CD14-positive monocyte (primary cell): ENCODE data around the gene SETX. TPM values are rescaled to one million over a fixed set of nuclear protein-coding genes. Genes with fewer than 3 reads are reported as not detected.

Experiments
- DNase-seq, 3 donors: peaks; one replicate each; pipeline ENCODE4 v3.0.0-alpha.2; 2011 to 2022
- H2AFZ ChIP-seq: 2 replicates; pipeline ENCODE4 v1.6.0; 2012; ENCODE audit warnings: mild to moderate bottlenecking, low read depth, low read length, inconsistent platforms; ENCODE audit not compliant: insufficient read depth, poor library complexity, severe bottlenecking
- H3K27ac ChIP-seq, 2 donors: 1 replicate in 1 of 2; 2 replicates in 1 of 2; pipeline ENCODE4 v1.5.1; 2012 to 2013; ENCODE audit warnings: low read length in 2 of 2, control low read depth in 1 of 2, inconsistent platforms in 1 of 2, low read depth in 1 of 2, mild to moderate bottlenecking in 1 of 2
- H3K27me3 ChIP-seq, 2 donors: one replicate each; pipeline versions ENCODE4 v1.6.0 to v1.6.1; 2011 to 2013; ENCODE audit warnings: low read length in 2 of 2; ENCODE audit not compliant: control insufficient read depth in 2 of 2, insufficient read depth in 2 of 2
- H3K36me3 ChIP-seq, 2 donors: replicated peaks in 1 of 2; 1 replicate in 1 of 2; 2 replicates in 1 of 2; pipeline versions ENCODE4 v1.5.1 to v1.6.1; 2012 to 2013; ENCODE audit warnings: low read length in 2 of 2, control low read depth in 1 of 2, inconsistent platforms in 1 of 2, mild to moderate bottlenecking in 1 of 2; ENCODE audit not compliant: insufficient read depth in 2 of 2, control insufficient read depth in 1 of 2
- H3K4me1 ChIP-seq, 2 donors: 1 replicate in 1 of 2; 2 replicates in 1 of 2; pipeline versions ENCODE4 v1.5.1 to v1.6.1; 2012 to 2013; ENCODE audit warnings: low read length in 2 of 2, control low read depth in 1 of 2, inconsistent platforms in 1 of 2, mild to moderate bottlenecking in 1 of 2, moderate library complexity in 1 of 2; ENCODE audit not compliant: insufficient read depth in 2 of 2, control insufficient read depth in 1 of 2
- H3K4me2 ChIP-seq: replicated peaks from 2 replicates; pipeline ENCODE3; 2012; ENCODE audit warnings: low read length, moderate library complexity, mild to moderate bottlenecking; ENCODE audit not compliant: poor library complexity, severe bottlenecking; ENCODE audit errors: extremely low read depth
- H3K4me3 ChIP-seq, 3 experiments: fragments of 200-600 bp in 1 of 3; sonication (generic) in 1 of 3; replicated peaks in 1 of 3; 1 replicate in 2 of 3; 2 replicates in 1 of 3; pipeline ENCODE4 v1.5.1; 2011 to 2013; ENCODE audit warnings: low read length in 3 of 3, mild to moderate bottlenecking in 3 of 3, control low read depth in 2 of 3, low read depth in 2 of 3, inconsistent platforms in 1 of 3, moderate library complexity in 1 of 3
- H3K79me2 ChIP-seq: 2 replicates; pipeline ENCODE4 v1.6.0; 2012; ENCODE audit warnings: mild to moderate bottlenecking, control low read depth, inconsistent platforms, low read length, moderate library complexity; ENCODE audit not compliant: insufficient read depth
- H3K9ac ChIP-seq: 2 replicates; pipeline ENCODE4 v1.6.0; 2017; ENCODE audit warnings: low read length, mild to moderate bottlenecking; ENCODE audit not compliant: insufficient read depth, poor library complexity, severe bottlenecking
- H3K9me3 ChIP-seq, 2 donors: replicated peaks in 1 of 2; 1 replicate in 1 of 2; 2 replicates in 1 of 2; pipeline versions ENCODE4 v1.5.1 to v1.6.1; 2012 to 2013; ENCODE audit warnings: low read length in 2 of 2, control low read depth in 1 of 2; ENCODE audit not compliant: control insufficient read depth in 1 of 2, insufficient read depth in 1 of 2
- H4K20me1 ChIP-seq: 2 replicates; pipeline ENCODE4 v1.6.0; 2012; ENCODE audit warnings: mild to moderate bottlenecking, low read length, control low read depth, moderate library complexity; ENCODE audit not compliant: insufficient read depth
- H3K27ac Mint-ChIP-seq, 7 donors: one replicate each; pipeline ENCODE4 v1.8.0; 2020; ENCODE audit warnings: mild to moderate bottlenecking in 7 of 7, mixed read lengths in 7 of 7, moderate library complexity in 6 of 7, inconsistent platforms in 2 of 7
- H3K27me3 Mint-ChIP-seq, 3 donors: one replicate each; pipeline ENCODE4 v1.8.0; 2021 to 2022; ENCODE audit warnings: low read depth in 3 of 3, mild to moderate bottlenecking in 3 of 3, mixed read lengths in 3 of 3, moderate library complexity in 3 of 3, inconsistent platforms in 1 of 3
- H3K36me3 Mint-ChIP-seq, 2 donors: one replicate each; pipeline ENCODE4 v1.8.0; 2020; ENCODE audit warnings: mixed read lengths in 2 of 2, inconsistent platforms in 1 of 2, mild to moderate bottlenecking in 1 of 2
- H3K4me1 Mint-ChIP-seq: one replicate; pipeline ENCODE4 v1.8.0; 2020; ENCODE audit warnings: mild to moderate bottlenecking, mixed read lengths
- H3K4me3 Mint-ChIP-seq, 2 donors: one replicate each; pipeline ENCODE4 v1.8.0; 2020; ENCODE audit warnings: mild to moderate bottlenecking in 2 of 2, mixed read lengths in 2 of 2, moderate library complexity in 1 of 2
- H3K9me3 Mint-ChIP-seq, 7 donors: one replicate each; pipeline ENCODE4 v1.8.0; 2020 to 2022; ENCODE audit warnings: mixed read lengths in 7 of 7, mild to moderate bottlenecking in 6 of 7, moderate library complexity in 6 of 7, inconsistent platforms in 2 of 7
- WGBS: methylation state at CpG from one replicate; pipeline ENCODE4 v1.1.5; 2013; ENCODE audit warnings: missing lambda C conversion rate; ENCODE audit not compliant: insufficient coverage; 5-methylcytosine and 5-hydroxymethylcytosine counted together
- intact Hi-C, 2 donors: fragments of 100-400 bp; cut with micrococcal nuclease; formaldehyde crosslinking; loops; one replicate each; pipeline versions ENCODE4 v1.15.0 to v1.15.1; 2023
- polyA plus RNA-seq, 3 donors: library from polyadenylated mRNA; depleted of rRNA in 1 of 3; unstranded in 2 of 3; stranded (reverse) in 1 of 3; fragments of 300-500 nt in 2 of 3; fragments of >200 nt in 1 of 3; fragmentation: Illumina TruSeq in 2 of 3; gene quantifications; 1 replicate in 2 of 3; 2 replicates in 1 of 3; pipeline ENCODE4 v1.2.3, GENCODE V29; 2012 to 2021
- TF ChIP-seq, protein P1 (sequence below): fragments of 200-600 bp; IDR thresholded peaks from one replicate; pipeline ENCODE4 v1.8.0; 2022; ENCODE audit warnings: antibody characterized with exemption, mild to moderate bottlenecking

The SETX gene
- polyA plus RNA-seq, 3 donors: 18.4 to 31.7 (median 24.2) TPM

DNA sequence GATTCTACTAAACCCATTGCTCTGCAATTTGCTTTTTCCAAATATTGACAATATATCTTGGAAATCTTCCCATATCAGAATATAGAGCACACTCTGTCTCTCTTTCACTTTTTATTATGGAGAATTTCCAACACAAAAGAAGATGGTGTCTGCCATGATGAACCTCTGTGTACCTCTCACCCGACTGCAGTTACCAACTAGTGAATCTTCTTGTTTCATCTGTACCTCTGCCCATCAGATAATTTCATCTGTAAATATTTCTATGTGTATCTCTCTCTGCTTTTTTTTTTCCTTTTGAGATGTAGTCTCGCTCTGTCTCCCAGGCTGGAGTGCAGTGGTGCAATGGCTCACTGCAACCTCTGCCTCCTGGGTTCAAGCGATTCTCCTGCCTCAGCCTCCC, 130.1 kb downstream of the SETX start:
- peak overlapping the region in 1 of 2 donors; percentile 15 for H3K4me3 Mint-ChIP-seq
- H3K9me3 ChIP-seq: no peaks in the 10 kb centered on the region
- no peaks in the 10 kb centered on the region for H3K9me3 Mint-ChIP-seq
- no peak overlapping the region for H3K4me3 ChIP-seq
- H3K4me2 ChIP-seq: no peak overlapping the region
- H3K27me3 Mint-ChIP-seq: peaks cover 4 to 7% (median 6%) of the 10 kb centered on the region in 3 donors
- TF ChIP-seq, protein P1, sequence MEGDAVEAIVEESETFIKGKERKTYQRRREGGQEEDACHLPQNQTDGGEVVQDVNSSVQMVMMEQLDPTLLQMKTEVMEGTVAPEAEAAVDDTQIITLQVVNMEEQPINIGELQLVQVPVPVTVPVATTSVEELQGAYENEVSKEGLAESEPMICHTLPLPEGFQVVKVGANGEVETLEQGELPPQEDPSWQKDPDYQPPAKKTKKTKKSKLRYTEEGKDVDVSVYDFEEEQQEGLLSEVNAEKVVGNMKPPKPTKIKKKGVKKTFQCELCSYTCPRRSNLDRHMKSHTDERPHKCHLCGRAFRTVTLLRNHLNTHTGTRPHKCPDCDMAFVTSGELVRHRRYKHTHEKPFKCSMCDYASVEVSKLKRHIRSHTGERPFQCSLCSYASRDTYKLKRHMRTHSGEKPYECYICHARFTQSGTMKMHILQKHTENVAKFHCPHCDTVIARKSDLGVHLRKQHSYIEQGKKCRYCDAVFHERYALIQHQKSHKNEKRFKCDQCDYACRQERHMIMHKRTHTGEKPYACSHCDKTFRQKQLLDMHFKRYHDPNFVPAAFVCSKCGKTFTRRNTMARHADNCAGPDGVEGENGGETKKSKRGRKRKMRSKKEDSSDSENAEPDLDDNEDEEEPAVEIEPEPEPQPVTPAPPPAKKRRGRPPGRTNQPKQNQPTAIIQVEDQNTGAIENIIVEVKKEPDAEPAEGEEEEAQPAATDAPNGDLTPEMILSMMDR: no peak
- H3K79me2 ChIP-seq: no peaks in the 10 kb centered on the region
- no peaks in the 10 kb centered on the region for H3K36me3 Mint-ChIP-seq
- intact Hi-C loops: no loop called here
- H3K27ac Mint-ChIP-seq: peak overlapping the region in 6 of 7 donors; percentile 61 to 97 (median 94)
- peaks cover 51% of the 10 kb centered on the region for H3K4me1 Mint-ChIP-seq
- DNase-seq: no peak
- H2AFZ ChIP-seq: no peak overlapping the region
- peak overlapping the region in 1 of 2 donors; percentile 89 for H3K27ac ChIP-seq
- H3K4me1 ChIP-seq: peaks cover 53 to 55% of the 10 kb centered on the region in 2 donors
- no peaks in the 10 kb centered on the region for H3K36me3 ChIP-seq
- H3K27me3 ChIP-seq: no peaks in the 10 kb centered on the region
- no CpG with 5 or more reads among the region's 3 CpGs for WGBS
- H3K9ac ChIP-seq: no peak overlapping the region
- H4K20me1 ChIP-seq: no peaks in the 10 kb centered on the region

DNA sequence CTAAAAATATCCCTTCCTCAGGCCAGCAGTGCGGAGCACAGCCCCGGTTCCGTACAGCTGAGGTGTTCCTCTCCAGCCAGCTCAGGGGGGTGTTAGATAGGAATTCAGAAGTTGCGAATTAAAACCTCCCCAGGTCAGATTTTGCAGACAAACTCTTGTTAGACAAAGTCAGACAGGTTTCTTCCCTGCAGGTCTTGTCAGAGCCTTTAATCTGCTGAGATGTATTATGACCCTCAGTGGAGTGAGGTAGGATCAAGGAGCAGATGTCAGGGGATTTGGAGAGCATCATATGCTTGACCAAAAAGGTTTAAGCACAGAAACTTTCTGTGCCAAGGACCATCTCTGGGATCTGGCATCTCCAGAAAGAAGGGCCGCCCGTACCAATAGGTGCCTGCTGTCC, 132.8 kb downstream of the SETX start:
- no peak overlapping the region for H2AFZ ChIP-seq
- H3K4me3 ChIP-seq: no peak overlapping the region
- no peak for DNase-seq
- no peaks in the 10 kb centered on the region for H3K36me3 ChIP-seq
- WGBS: 86% methylated on average over 2 of the region's 6 CpGs
- H3K27me3 Mint-ChIP-seq: peaks cover 1 to 3% (median 3%) of the 10 kb centered on the region in 3 donors
- no peaks in the 10 kb centered on the region for H4K20me1 ChIP-seq
- peaks cover 78 to 82% of the 10 kb centered on the region in 2 donors for H3K4me1 ChIP-seq
- H3K36me3 Mint-ChIP-seq: no peaks in the 10 kb centered on the region
- H3K27me3 ChIP-seq: no peaks in the 10 kb centered on the region
- peaks cover 77% of the 10 kb centered on the region for H3K4me1 Mint-ChIP-seq
- no peak overlapping the region for H3K4me3 Mint-ChIP-seq
- H3K4me2 ChIP-seq: no peak overlapping the region
- H3K27ac ChIP-seq: no peak overlapping the region
- no peaks in the 10 kb centered on the region for H3K79me2 ChIP-seq
- intact Hi-C loops: no loop called here
- peaks cover 0 to 4% (median 0%) of the 10 kb centered on the region in 7 donors for H3K9me3 Mint-ChIP-seq
- TF ChIP-seq, protein P1: no peak
- H3K9ac ChIP-seq: no peak overlapping the region
- no peak overlapping the region for H3K27ac Mint-ChIP-seq
- no peaks in the 10 kb centered on the region for H3K9me3 ChIP-seq
